WTC11 (cell line): ENCODE results near the gene AHR. TPM values are rescaled to one million over a fixed set of nuclear protein-coding genes. Genes with fewer than 3 reads are reported as not detected.
A peak's percentile ranks its signal among the peaks of the same experiment; 100 is the strongest.

ENCODE experiments used
- ATAC-seq: fragments of 200-7000 bp; cut with Tn5 transposase; 2 replicates; pipeline ENCODE4 v1.10.0; 2021; ENCODE audit warnings: mild to moderate bottlenecking, moderate library complexity
- CTCF ChIA-PET: fragments of 300-600 bp; sonication (Branson Sonifier 250); formaldehyde crosslinking; loops from one replicate; lab custom pipeline; 2021; ENCODE audit warnings: antibody characterized with exemption; lab: Charles Lee
- POLR2A ChIA-PET: fragments of 350-600 bp; sonication (Branson Sonifier 250); formaldehyde crosslinking; loops from one replicate; lab custom pipeline; 2021; ENCODE audit warnings: antibody characterized with exemption; lab: Charles Lee
- DNase-seq: peaks from one replicate; pipeline ENCODE4 v3.0.0; 2021; ENCODE audit warnings: low spot score
- H3K27ac Mint-ChIP-seq: 2 replicates; pipeline ENCODE4 v1.8.0; 2021; ENCODE audit warnings: mixed read lengths
- H3K27me3 Mint-ChIP-seq: 2 replicates; pipeline ENCODE4 v1.8.0; 2021; ENCODE audit warnings: low read depth, mild to moderate bottlenecking, moderate library complexity, mixed read lengths
- H3K36me3 Mint-ChIP-seq: 2 replicates; pipeline ENCODE4 v1.8.0; 2021; ENCODE audit warnings: mixed read lengths
- H3K4me1 Mint-ChIP-seq: 2 replicates; pipeline ENCODE4 v1.8.0; 2022; ENCODE audit warnings: mixed read lengths
- H3K4me3 Mint-ChIP-seq: 2 replicates; pipeline ENCODE4 v1.8.0; 2021; ENCODE audit warnings: mild to moderate bottlenecking, moderate library complexity, mixed read lengths
- H3K9me3 Mint-ChIP-seq: 2 replicates; pipeline ENCODE4 v1.8.0; 2021; ENCODE audit warnings: mixed read lengths
- AR ChIP-seq: fragments of 250-450 bp; sonication (Bioruptor Pico); IDR thresholded peaks from 2 replicates; pipeline ENCODE4 v1.9.0; 2021; ENCODE audit warnings: mild to moderate bottlenecking
- ATF2 ChIP-seq: sonication (generic); formaldehyde crosslinking; IDR thresholded peaks from 2 replicates; pipeline ENCODE4 v1.8.1; 2022; ENCODE audit warnings: low read depth, missing genetic modification reagents, borderline replicate concordance
- ATF3 ChIP-seq: sonication (generic); formaldehyde crosslinking; conservative IDR thresholded peaks from 2 replicates; pipeline ENCODE4 v1.8.1; 2022; ENCODE audit warnings: mild to moderate bottlenecking, missing genetic modification reagents
- CREM ChIP-seq: sonication (generic); formaldehyde crosslinking; IDR thresholded peaks from 2 replicates; pipeline ENCODE4 v1.8.1; 2022; ENCODE audit warnings: mild to moderate bottlenecking, missing genetic modification reagents, moderate library complexity
- EMX1 ChIP-seq: fragments of 250-450 bp; sonication (Bioruptor Pico); IDR thresholded peaks from 2 replicates; pipeline ENCODE4 v1.8.0; 2021; ENCODE audit warnings: mild to moderate bottlenecking
- FOXJ3 ChIP-seq: sonication (generic); formaldehyde crosslinking; IDR thresholded peaks from 2 replicates; pipeline ENCODE4 v1.9.0; 2021; ENCODE audit warnings: missing genetic modification reagents, mild to moderate bottlenecking, borderline replicate concordance
- GRHL2 ChIP-seq: fragments of 250-450 bp; sonication (Bioruptor Pico); IDR thresholded peaks from 2 replicates; pipeline ENCODE4 v1.8.0; 2022; ENCODE audit warnings: mild to moderate bottlenecking, moderate library complexity; ENCODE audit not compliant: insufficient replicate concordance, severe bottlenecking
- HMGXB4 ChIP-seq: sonication (generic); formaldehyde crosslinking; IDR thresholded peaks from 2 replicates; pipeline ENCODE4 v1.8.1; 2023; ENCODE audit warnings: mild to moderate bottlenecking, moderate library complexity, missing genetic modification reagents
- IRF2 ChIP-seq: sonication (generic); formaldehyde crosslinking; IDR thresholded peaks from 2 replicates; pipeline ENCODE4 v1.8.0; 2022; ENCODE audit warnings: low read depth, missing genetic modification reagents, borderline replicate concordance
- MLX ChIP-seq: sonication (generic); formaldehyde crosslinking; IDR thresholded peaks from 2 replicates; pipeline ENCODE4 v1.8.1; 2023; ENCODE audit warnings: mild to moderate bottlenecking, missing genetic modification reagents, moderate library complexity
- NFATC4 ChIP-seq: fragments of 250-450 bp; sonication (Bioruptor Pico); IDR thresholded peaks from 2 replicates; pipeline ENCODE4 v1.9.0; 2021; ENCODE audit warnings: mild to moderate bottlenecking
- NR1H2 ChIP-seq: sonication (generic); formaldehyde crosslinking; IDR thresholded peaks from 2 replicates; pipeline ENCODE4 v1.9.0; 2021; ENCODE audit warnings: mild to moderate bottlenecking, moderate library complexity, missing genetic modification reagents
- PRDM15 ChIP-seq: sonication (generic); formaldehyde crosslinking; IDR thresholded peaks from 2 replicates; pipeline ENCODE4 v1.8.0; 2022; ENCODE audit warnings: missing genetic modification reagents
- PREB ChIP-seq: sonication (generic); formaldehyde crosslinking; IDR thresholded peaks from 2 replicates; pipeline ENCODE4 v1.8.1; 2022; ENCODE audit warnings: mild to moderate bottlenecking, missing genetic modification reagents, moderate library complexity, borderline replicate concordance
- TEAD1 ChIP-seq: sonication (generic); formaldehyde crosslinking; IDR thresholded peaks from 2 replicates; pipeline ENCODE4 v1.8.0; 2022; ENCODE audit warnings: mild to moderate bottlenecking, missing genetic modification reagents
- ZNF263 ChIP-seq: sonication (generic); formaldehyde crosslinking; IDR thresholded peaks from 2 replicates; pipeline ENCODE4 v1.8.1; 2022; ENCODE audit warnings: low read depth, mild to moderate bottlenecking, moderate library complexity, missing genetic modification reagents
- ZNF396 ChIP-seq: fragments of 250-450 bp; sonication (Bioruptor Pico); IDR thresholded peaks from 2 replicates; pipeline ENCODE4 v1.8.0; 2021; ENCODE audit warnings: mild to moderate bottlenecking, moderate library complexity, borderline replicate concordance
- ZNF532 ChIP-seq: fragments of 250-450 bp; sonication (Bioruptor Pico); IDR thresholded peaks from 2 replicates; pipeline ENCODE4 v1.9.0; 2021; ENCODE audit warnings: mild to moderate bottlenecking, borderline replicate concordance
- total RNA-seq: library from RNA; stranded (reverse); gene quantifications from 3 replicates; pipeline ENCODE4 v1.2.3, GENCODE V29; 2021

Gene AHR
- total RNA-seq, 1 experiment from 2014 or later: 5.8 TPM

GRCh38 chr7:17313194-17313593 lies 14.7 kb downstream of the AHR start:
- no peaks in the 10 kb centered on the region for H3K27me3 Mint-ChIP-seq
- peak overlapping the region; percentile 56 for H3K4me3 Mint-ChIP-seq
- ChIA-PET POLR2A (no interaction called here), CTCF (interaction anchor here (1.4 kb wide), 1 partner anchor 12 kb away, joined by 8 read pairs; no protein-coding TSS in a partner anchor)
- TF ChIP-seq TEAD1 (CRISPR knock-in tag) (no peak), CREM (CRISPR knock-in tag) (no peak), MLX (CRISPR knock-in tag) (no peak), NFATC4 (CRISPR knock-in tag) (no peak), ZNF532 (CRISPR knock-in tag) (no peak), ATF2 (CRISPR knock-in tag) (no peak), GRHL2 (CRISPR knock-in tag) (no peak), EMX1 (CRISPR knock-in tag) (no peak)
- peaks cover 62% of the 10 kb centered on the region for H3K4me1 Mint-ChIP-seq
- no peak for DNase-seq
- no peaks in the 10 kb centered on the region for H3K36me3 Mint-ChIP-seq
- no peak for ATAC-seq
- no peaks in the 10 kb centered on the region for H3K9me3 Mint-ChIP-seq
- peak overlapping the region; percentile 94; the same call in 1 of the 2 replicates for H3K27ac Mint-ChIP-seq

- no peaks in the 10 kb centered on the region for H3K9me3 Mint-ChIP-seq
- ChIA-PET CTCF (no interaction called here), POLR2A (no interaction called here)
- H3K4me3 Mint-ChIP-seq: no peak overlapping the region
- no peaks in the 10 kb centered on the region for H3K27me3 Mint-ChIP-seq
- H3K36me3 Mint-ChIP-seq: no peaks in the 10 kb centered on the region
- ATAC-seq (no peak), DNase-seq (no peak)
- H3K4me1 Mint-ChIP-seq: peaks cover 72% of the 10 kb centered on the region
- H3K27ac Mint-ChIP-seq: peak overlapping the region; percentile 23
- TF ChIP-seq IRF2 (no peak), NR1H2 (CRISPR knock-in tag) (no peak), FOXJ3 (CRISPR knock-in tag) (no peak), PREB (no peak), HMGXB4 (no peak), AR (CRISPR knock-in tag) (no peak), ATF3 (no peak), ZNF263 (CRISPR knock-in tag) (no peak), ZNF396 (no peak), PRDM15 (no peak)
These were observed 17.5 kb downstream of the AHR start for GRCh38 chr7:17315974-17316373.
